GM23338 (cell line): ENCODE data around the gene EFCAB6. TPM values are rescaled to one million over a fixed set of nuclear protein-coding genes. Genes with fewer than 3 reads are reported as not detected.

Experiments used
- CREB1 ChIP-seq: fragments of 250-450 bp; sonication (Bioruptor Pico); IDR thresholded peaks from 2 replicates; pipeline ENCODE4 v1.5.0; 2020; ENCODE audit warnings: low read depth, mild to moderate bottlenecking, moderate library complexity
- ETS1 ChIP-seq: IDR thresholded peaks from 2 replicates; pipeline ENCODE4 v1.6.1; 2016; ENCODE audit warnings: antibody characterized with exemption
- EZH2phosphoT487 ChIP-seq: fragments of 200-600 bp; sonication (generic); IDR thresholded peaks from one replicate; pipeline ENCODE4 v1.8.1; 2018; ENCODE audit warnings: antibody characterized with exemption; ENCODE audit not compliant: unreplicated experiment
- REST ChIP-seq: IDR thresholded peaks from one replicate; pipeline ENCODE4 v1.6.1; 2018; ENCODE audit warnings: antibody characterized with exemption; ENCODE audit not compliant: unreplicated experiment
- STAT1 ChIP-seq: IDR thresholded peaks from one replicate; pipeline ENCODE4 v1.6.1; 2016; ENCODE audit warnings: antibody characterized with exemption; ENCODE audit not compliant: unreplicated experiment
- polyA plus RNA-seq: library from polyadenylated mRNA; unstranded; fragments of >200 nt; fragmentation: Nextera tagmentation; extraction: Ambion mirVana; gene quantifications from 2 replicates; pipeline ENCODE4 v1.2.1, GENCODE V29; 2016
- total RNA-seq: library from RNA; depleted of rRNA; stranded (reverse); fragments of >200 nt; shearing (Covaris generic); gene quantifications from 2 replicates; pipeline ENCODE4 v1.2.3, GENCODE V29; 2014
- TF ChIP-seq, protein P1 (sequence below): fragments of 250-450 bp; sonication (Bioruptor Pico); IDR thresholded peaks from 2 replicates; pipeline ENCODE4 v1.5.0; 2020; ENCODE audit warnings: mild to moderate bottlenecking, moderate library complexity
- TF ChIP-seq, protein P2 (sequence below), 2 experiments: fragments of 200-600 bp in 1 of 2; sonication (generic) in 1 of 2; conservative IDR thresholded peaks; 2 replicates each; pipeline versions ENCODE4 v1.5.1 to v1.6.1; 2016 to 2017; ENCODE audit warnings: antibody characterized with exemption in 2 of 2, low read depth in 2 of 2, mild to moderate bottlenecking in 2 of 2, moderate library complexity in 1 of 2

Gene EFCAB6
- total and polyA plus RNA-seq, 2 experiments from 2014 or later, result 1.1 to 1.8 TPM

DNA sequence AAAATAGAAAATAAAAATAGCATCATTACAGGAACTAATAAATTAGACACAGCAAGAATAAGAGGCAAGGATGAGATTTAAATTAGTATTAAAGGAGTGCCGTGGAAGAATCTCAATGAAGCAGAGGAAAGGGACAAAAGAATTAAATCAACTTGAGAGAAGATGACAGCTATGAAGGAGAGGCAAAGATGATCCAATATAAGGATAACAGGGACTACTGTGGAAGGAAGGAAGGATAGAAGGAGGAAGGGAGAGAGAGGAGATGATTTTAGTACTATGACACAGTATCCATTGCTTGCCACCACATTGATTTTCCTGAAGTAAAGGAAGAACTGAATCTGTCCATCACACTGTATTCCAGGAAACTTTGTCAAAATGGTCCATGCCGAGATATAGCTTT lies 98.0 kb downstream of the EFCAB6 start (continued):
- TF ChIP-seq, protein P1, sequence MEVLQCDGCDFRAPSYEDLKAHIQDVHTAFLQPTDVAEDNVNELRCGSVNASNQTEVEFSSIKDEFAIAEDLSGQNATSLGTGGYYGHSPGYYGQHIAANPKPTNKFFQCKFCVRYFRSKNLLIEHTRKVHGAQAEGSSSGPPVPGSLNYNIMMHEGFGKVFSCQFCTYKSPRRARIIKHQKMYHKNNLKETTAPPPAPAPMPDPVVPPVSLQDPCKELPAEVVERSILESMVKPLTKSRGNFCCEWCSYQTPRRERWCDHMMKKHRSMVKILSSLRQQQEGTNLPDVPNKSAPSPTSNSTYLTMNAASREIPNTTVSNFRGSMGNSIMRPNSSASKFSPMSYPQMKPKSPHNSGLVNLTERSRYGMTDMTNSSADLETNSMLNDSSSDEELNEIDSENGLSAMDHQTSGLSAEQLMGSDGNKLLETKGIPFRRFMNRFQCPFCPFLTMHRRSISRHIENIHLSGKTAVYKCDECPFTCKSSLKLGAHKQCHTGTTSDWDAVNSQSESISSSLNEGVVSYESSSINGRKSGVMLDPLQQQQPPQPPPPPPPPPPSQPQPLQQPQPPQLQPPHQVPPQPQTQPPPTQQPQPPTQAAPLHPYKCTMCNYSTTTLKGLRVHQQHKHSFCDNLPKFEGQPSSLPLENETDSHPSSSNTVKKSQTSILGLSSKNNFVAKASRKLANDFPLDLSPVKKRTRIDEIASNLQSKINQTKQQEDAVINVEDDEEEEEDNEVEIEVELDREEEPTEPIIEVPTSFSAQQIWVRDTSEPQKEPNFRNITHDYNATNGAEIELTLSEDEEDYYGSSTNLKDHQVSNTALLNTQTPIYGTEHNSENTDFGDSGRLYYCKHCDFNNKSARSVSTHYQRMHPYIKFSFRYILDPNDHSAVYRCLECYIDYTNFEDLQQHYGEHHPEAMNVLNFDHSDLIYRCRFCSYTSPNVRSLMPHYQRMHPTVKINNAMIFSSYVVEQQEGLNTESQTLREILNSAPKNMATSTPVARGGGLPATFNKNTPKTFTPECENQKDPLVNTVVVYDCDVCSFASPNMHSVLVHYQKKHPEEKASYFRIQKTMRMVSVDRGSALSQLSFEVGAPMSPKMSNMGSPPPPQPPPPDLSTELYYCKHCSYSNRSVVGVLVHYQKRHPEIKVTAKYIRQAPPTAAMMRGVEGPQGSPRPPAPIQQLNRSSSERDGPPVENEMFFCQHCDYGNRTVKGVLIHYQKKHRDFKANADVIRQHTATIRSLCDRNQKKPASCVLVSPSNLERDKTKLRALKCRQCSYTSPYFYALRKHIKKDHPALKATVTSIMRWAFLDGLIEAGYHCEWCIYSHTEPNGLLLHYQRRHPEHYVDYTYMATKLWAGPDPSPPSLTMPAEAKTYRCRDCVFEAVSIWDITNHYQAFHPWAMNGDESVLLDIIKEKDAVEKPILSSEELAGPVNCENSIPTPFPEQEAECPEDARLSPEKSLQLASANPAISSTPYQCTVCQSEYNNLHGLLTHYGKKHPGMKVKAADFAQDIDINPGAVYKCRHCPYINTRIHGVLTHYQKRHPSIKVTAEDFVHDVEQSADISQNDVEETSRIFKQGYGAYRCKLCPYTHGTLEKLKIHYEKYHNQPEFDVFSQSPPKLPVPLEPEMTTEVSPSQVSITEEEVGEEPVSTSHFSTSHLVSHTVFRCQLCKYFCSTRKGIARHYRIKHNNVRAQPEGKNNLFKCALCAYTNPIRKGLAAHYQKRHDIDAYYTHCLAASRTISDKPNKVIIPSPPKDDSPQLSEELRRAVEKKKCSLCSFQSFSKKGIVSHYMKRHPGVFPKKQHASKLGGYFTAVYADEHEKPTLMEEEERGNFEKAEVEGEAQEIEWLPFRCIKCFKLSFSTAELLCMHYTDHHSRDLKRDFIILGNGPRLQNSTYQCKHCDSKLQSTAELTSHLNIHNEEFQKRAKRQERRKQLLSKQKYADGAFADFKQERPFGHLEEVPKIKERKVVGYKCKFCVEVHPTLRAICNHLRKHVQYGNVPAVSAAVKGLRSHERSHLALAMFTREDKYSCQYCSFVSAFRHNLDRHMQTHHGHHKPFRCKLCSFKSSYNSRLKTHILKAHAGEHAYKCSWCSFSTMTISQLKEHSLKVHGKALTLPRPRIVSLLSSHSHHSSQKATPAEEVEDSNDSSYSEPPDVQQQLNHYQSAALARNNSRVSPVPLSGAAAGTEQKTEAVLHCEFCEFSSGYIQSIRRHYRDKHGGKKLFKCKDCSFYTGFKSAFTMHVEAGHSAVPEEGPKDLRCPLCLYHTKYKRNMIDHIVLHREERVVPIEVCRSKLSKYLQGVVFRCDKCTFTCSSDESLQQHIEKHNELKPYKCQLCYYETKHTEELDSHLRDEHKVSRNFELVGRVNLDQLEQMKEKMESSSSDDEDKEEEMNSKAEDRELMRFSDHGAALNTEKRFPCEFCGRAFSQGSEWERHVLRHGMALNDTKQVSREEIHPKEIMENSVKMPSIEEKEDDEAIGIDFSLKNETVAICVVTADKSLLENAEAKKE (CRISPR knock-in tag), result no peak
- TF ChIP-seq CREB1 (CRISPR knock-in tag) (no peak), REST (no peak), ETS1 (no peak), STAT1 (no peak), EZH2phosphoT487 (no peak)
- TF ChIP-seq, protein P2, sequence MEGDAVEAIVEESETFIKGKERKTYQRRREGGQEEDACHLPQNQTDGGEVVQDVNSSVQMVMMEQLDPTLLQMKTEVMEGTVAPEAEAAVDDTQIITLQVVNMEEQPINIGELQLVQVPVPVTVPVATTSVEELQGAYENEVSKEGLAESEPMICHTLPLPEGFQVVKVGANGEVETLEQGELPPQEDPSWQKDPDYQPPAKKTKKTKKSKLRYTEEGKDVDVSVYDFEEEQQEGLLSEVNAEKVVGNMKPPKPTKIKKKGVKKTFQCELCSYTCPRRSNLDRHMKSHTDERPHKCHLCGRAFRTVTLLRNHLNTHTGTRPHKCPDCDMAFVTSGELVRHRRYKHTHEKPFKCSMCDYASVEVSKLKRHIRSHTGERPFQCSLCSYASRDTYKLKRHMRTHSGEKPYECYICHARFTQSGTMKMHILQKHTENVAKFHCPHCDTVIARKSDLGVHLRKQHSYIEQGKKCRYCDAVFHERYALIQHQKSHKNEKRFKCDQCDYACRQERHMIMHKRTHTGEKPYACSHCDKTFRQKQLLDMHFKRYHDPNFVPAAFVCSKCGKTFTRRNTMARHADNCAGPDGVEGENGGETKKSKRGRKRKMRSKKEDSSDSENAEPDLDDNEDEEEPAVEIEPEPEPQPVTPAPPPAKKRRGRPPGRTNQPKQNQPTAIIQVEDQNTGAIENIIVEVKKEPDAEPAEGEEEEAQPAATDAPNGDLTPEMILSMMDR (conservative IDR thresholded peaks at IDR 0.05; ENCODE audit: low read depth in 2 of 2), result no peak
